ENCODE data around the gene RAB24.

RAB24 gene

GRCh38 chr5:177315411-177315810, 11.9 kb upstream of the RAB24 start:
- TF ChIP-seq OSR1 (CRISPR knock-in tag; IDR thresholded peaks at IDR 0.05) (no peak), BACH2 (CRISPR knock-in tag; IDR thresholded peaks at IDR 0.05; ENCODE audit: borderline replicate concordance) (no peak), ARNTL (CRISPR knock-in tag; IDR thresholded peaks at IDR 0.05; ENCODE audit: borderline replicate concordance, low read depth) (no peak), CSDC2 (CRISPR knock-in tag; IDR thresholded peaks at IDR 0.05) (no peak), RARB (CRISPR knock-in tag; IDR thresholded peaks at IDR 0.05) (no peak), POU6F1 (CRISPR knock-in tag; IDR thresholded peaks at IDR 0.05; ENCODE audit: borderline replicate concordance, low read depth) (no peak), PPARA (CRISPR knock-in tag; IDR thresholded peaks at IDR 0.05; ENCODE audit: borderline replicate concordance) (no peak), ZC3H10 (CRISPR knock-in tag; IDR thresholded peaks at IDR 0.05) (no peak), ZNF70 (CRISPR knock-in tag; IDR thresholded peaks at IDR 0.05) (no peak), GLIS3 (CRISPR knock-in tag; IDR thresholded peaks at IDR 0.05) (no peak), ZFP3 (CRISPR knock-in tag; IDR thresholded peaks at IDR 0.05) (no peak), SNAI2 (CRISPR knock-in tag; IDR thresholded peaks at IDR 0.05) (no peak), TCF4 (CRISPR knock-in tag; IDR thresholded peaks at IDR 0.05; ENCODE audit: borderline replicate concordance) (no peak), ZNF565 (CRISPR knock-in tag; conservative IDR thresholded peaks at IDR 0.05; ENCODE audit: low read depth) (no peak), ZNF8 (CRISPR knock-in tag; IDR thresholded peaks at IDR 0.05) (no peak), CREB5 (CRISPR knock-in tag; IDR thresholded peaks at IDR 0.05; ENCODE audit: low read depth) (no peak), ISL1 (CRISPR knock-in tag; IDR thresholded peaks at IDR 0.05) (no peak)
- TF ChIP-seq, protein P1, sequence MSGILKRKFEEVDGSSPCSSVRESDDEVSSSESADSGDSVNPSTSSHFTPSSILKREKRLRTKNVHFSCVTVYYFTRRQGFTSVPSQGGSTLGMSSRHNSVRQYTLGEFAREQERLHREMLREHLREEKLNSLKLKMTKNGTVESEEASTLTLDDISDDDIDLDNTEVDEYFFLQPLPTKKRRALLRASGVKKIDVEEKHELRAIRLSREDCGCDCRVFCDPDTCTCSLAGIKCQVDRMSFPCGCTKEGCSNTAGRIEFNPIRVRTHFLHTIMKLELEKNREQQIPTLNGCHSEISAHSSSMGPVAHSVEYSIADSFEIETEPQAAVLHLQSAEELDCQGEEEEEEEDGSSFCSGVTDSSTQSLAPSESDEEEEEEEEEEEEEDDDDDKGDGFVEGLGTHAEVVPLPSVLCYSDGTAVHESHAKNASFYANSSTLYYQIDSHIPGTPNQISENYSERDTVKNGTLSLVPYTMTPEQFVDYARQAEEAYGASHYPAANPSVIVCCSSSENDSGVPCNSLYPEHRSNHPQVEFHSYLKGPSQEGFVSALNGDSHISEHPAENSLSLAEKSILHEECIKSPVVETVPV (CRISPR knock-in tag; IDR thresholded peaks at IDR 0.05): no peak
- TF ChIP-seq, protein P2, sequence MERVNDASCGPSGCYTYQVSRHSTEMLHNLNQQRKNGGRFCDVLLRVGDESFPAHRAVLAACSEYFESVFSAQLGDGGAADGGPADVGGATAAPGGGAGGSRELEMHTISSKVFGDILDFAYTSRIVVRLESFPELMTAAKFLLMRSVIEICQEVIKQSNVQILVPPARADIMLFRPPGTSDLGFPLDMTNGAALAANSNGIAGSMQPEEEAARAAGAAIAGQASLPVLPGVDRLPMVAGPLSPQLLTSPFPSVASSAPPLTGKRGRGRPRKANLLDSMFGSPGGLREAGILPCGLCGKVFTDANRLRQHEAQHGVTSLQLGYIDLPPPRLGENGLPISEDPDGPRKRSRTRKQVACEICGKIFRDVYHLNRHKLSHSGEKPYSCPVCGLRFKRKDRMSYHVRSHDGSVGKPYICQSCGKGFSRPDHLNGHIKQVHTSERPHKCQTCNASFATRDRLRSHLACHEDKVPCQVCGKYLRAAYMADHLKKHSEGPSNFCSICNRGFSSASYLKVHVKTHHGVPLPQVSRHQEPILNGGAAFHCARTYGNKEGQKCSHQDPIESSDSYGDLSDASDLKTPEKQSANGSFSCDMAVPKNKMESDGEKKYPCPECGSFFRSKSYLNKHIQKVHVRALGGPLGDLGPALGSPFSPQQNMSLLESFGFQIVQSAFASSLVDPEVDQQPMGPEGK (CRISPR knock-in tag; IDR thresholded peaks at IDR 0.05; ENCODE audit: borderline replicate concordance): no peak
- ATAC-seq: no peak

- ATAC-seq: no peak
- TF ChIP-seq PPARA (CRISPR knock-in tag; IDR thresholded peaks at IDR 0.05; ENCODE audit: borderline replicate concordance) (no peak), ISL1 (CRISPR knock-in tag; IDR thresholded peaks at IDR 0.05) (no peak), TSHZ2 (CRISPR knock-in tag; IDR thresholded peaks at IDR 0.05) (no peak), ZNF565 (CRISPR knock-in tag; conservative IDR thresholded peaks at IDR 0.05; ENCODE audit: low read depth) (no peak), CREB5 (CRISPR knock-in tag; IDR thresholded peaks at IDR 0.05; ENCODE audit: low read depth) (no peak), GLIS3 (CRISPR knock-in tag; IDR thresholded peaks at IDR 0.05) (no peak), ESRRG (CRISPR knock-in tag; IDR thresholded peaks at IDR 0.05) (no peak), ARNTL (CRISPR knock-in tag; IDR thresholded peaks at IDR 0.05; ENCODE audit: borderline replicate concordance, low read depth) (no peak), TOX (CRISPR knock-in tag; IDR thresholded peaks at IDR 0.05; ENCODE audit: borderline replicate concordance) (no peak), ZFP3 (CRISPR knock-in tag; IDR thresholded peaks at IDR 0.05) (no peak), ZC3H10 (CRISPR knock-in tag; IDR thresholded peaks at IDR 0.05) (no peak)
- TF ChIP-seq, protein P1 (CRISPR knock-in tag; IDR thresholded peaks at IDR 0.05): no peak
Observed at GRCh38 chr5:177314376-177315342, 11.1 kb upstream of the RAB24 start.

Measured in SK-N-SH treated with all-trans-retinoic acid at 6 μM for 48 hours (cell line).